ENCODE results near the gene DNAH8. TPM values are rescaled to one million over a fixed set of nuclear protein-coding genes. Genes with fewer than 3 reads are reported as not detected.

The DNAH8 gene
- total RNA-seq, 4 donors from 2014 or later, result under 0.01 TPM; not detected in 3

DNA sequence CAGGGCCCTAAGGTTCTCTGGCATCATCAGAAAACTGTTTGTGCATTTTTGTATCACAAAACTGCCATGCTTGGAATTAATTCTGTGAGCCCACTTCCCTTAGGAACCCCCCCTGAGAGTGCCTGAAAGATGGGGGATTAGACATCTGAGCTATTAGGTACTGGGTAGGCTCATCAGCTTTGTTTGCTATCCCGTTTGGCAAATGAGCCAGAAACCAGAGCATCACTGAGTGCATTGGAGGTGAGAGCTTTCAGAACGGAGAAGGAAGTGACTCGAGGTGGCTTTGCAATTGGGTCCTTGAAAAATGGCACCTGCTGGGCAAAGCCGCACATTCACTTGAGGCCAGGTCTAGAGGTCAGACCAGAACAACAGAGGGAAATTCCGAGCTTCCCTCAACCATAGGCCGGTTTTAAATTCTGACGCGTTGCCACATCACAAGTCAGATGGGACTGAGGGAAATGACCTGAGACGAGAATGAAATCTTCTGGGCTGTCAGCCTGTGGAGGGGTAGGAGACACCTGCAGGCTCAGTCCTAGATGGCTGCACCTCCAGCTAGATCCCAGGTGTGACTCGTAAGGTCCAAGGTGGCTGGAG, 325.1 kb downstream of the DNAH8 start:
- Histone ChIP-seq H3K9me3 (no peaks in the 10 kb centered on the region), H3K4me1 (no peaks in the 10 kb centered on the region), H3K27ac (replicated peaks in 1 of 4) (no peak overlapping the region), H3K4me3 (no peak overlapping the region), H3K36me3 (no peaks in the 10 kb centered on the region), H3K27me3 (peaks cover 0 to 80% (median 3%) of the 10 kb centered on the region in 4 donors)
- no peak for TF ChIP-seq POLR2AphosphoS5 (IDR thresholded peaks at IDR 0.05)
- TF ChIP-seq, protein P1, sequence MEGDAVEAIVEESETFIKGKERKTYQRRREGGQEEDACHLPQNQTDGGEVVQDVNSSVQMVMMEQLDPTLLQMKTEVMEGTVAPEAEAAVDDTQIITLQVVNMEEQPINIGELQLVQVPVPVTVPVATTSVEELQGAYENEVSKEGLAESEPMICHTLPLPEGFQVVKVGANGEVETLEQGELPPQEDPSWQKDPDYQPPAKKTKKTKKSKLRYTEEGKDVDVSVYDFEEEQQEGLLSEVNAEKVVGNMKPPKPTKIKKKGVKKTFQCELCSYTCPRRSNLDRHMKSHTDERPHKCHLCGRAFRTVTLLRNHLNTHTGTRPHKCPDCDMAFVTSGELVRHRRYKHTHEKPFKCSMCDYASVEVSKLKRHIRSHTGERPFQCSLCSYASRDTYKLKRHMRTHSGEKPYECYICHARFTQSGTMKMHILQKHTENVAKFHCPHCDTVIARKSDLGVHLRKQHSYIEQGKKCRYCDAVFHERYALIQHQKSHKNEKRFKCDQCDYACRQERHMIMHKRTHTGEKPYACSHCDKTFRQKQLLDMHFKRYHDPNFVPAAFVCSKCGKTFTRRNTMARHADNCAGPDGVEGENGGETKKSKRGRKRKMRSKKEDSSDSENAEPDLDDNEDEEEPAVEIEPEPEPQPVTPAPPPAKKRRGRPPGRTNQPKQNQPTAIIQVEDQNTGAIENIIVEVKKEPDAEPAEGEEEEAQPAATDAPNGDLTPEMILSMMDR (IDR thresholded peaks at IDR 0.05), result no peak
- TF ChIP-seq EP300 (IDR thresholded peaks at IDR 0.05), result no peak
- TF ChIP-seq POLR2A (IDR thresholded peaks at IDR 0.05; ENCODE audit: low read depth), result no peak
- intact Hi-C loops (cut with DNase I), result no loop called here
- 78% methylated on average over 10 of the region's 10 CpGs for WGBS
- no peak for DNase-seq (ENCODE audit: extremely low spot score)

DNA sequence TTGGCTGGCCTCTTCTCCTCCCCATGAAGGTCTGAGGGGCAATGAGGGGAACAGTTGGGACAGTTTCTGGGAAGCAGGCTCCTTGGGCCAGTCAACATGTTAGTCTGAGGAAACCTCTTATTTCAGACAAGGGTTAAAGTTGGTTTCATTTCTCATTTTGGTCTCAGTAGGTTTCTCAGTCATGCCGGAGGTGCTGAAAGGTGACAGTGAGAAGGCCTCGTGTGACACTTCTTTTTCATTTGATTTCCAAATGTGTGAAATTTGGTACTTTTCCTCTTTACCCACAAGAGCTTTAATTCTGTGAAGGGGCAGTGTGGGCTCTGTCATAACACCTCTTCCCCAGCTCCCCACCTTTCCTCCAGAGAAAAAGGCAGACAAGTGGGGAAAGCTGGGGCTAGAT, 326.0 kb downstream of the DNAH8 start:
- TF ChIP-seq POLR2AphosphoS5 (IDR thresholded peaks at IDR 0.05) (no peak), POLR2A (IDR thresholded peaks at IDR 0.05; ENCODE audit: low read depth) (no peak), EP300 (IDR thresholded peaks at IDR 0.05) (no peak)
- TF ChIP-seq, protein P1 (IDR thresholded peaks at IDR 0.05), result no peak
- H3K4me1 ChIP-seq, result no peaks in the 10 kb centered on the region
- no peak for DNase-seq (ENCODE audit: extremely low spot score)
- H3K27me3 ChIP-seq, result peaks cover 0 to 74% (median 3%) of the 10 kb centered on the region in 4 donors
- H3K36me3 ChIP-seq, result no peaks in the 10 kb centered on the region
- H3K9me3 ChIP-seq, result no peaks in the 10 kb centered on the region
- WGBS, result 72% methylated on average over 2 of the region's 2 CpGs
- intact Hi-C loops (cut with DNase I), result no loop called here
- no peak overlapping the region for H3K4me3 ChIP-seq
- no peak overlapping the region for H3K27ac ChIP-seq (replicated peaks in 1 of 4)

DNA sequence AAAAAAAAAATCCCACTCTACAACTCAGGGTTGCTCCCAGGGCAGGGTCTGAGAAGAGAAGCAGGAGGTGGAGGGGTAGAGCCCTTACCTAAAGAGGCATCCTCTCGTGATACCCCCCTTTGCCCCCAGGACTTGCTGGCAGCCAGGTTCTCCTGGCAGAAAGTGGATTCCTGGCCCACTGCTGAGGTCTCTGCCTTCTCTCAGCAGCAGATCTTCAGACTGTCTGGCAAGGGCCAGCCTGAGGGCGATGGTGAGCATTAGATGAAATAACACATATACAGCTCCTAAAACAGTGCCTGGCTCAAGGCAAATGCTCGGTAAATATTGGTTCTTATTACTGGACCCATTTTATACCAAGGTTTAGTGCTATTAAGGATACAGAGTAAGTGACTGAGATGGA, 328.7 kb downstream of the DNAH8 start:
- DNase-seq (ENCODE audit: extremely low spot score), result no peak
- H3K27me3 ChIP-seq, result peaks cover 4 to 73% (median 15%) of the 10 kb centered on the region in 4 donors
- intact Hi-C loops (cut with DNase I), result no loop called here
- no peak overlapping the region for H3K4me3 ChIP-seq
- 87% methylated on average over 3 of the region's 3 CpGs for WGBS
- H3K36me3 ChIP-seq, result no peaks in the 10 kb centered on the region
- no peaks in the 10 kb centered on the region for H3K9me3 ChIP-seq
- TF ChIP-seq EP300 (IDR thresholded peaks at IDR 0.05) (no peak), POLR2A (IDR thresholded peaks at IDR 0.05; ENCODE audit: low read depth) (no peak)
- H3K4me1 ChIP-seq, result peaks cover 4 to 6% (median 6%) of the 10 kb centered on the region in 4 donors
- H3K27ac ChIP-seq (replicated peaks in 1 of 4), result no peak overlapping the region

DNA sequence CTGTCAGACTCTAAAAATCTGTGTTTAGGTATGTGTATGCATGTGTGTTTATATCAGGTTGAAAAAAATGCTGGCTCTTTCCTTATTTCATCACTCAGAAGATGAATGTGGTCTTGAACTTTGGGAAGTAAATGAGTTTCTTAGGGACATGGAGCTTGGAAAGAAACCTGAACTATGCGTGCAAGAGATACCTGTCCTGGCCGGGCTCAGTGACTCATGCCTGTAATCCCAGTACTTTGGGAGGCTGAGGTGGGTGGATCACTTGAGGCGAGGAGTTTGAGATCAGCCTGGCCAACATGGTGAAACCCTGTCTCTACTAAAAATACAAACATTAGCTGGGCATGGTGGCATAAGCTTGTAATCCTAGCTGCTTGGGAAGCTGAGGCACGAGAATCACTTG, 329.1 kb downstream of the DNAH8 start:
- intact Hi-C loops (cut with DNase I), result no loop called here
- Histone ChIP-seq H3K27ac (replicated peaks in 1 of 4) (no peak overlapping the region), H3K4me3 (no peak overlapping the region), H3K4me1 (peaks cover 4 to 10% (median 10%) of the 10 kb centered on the region in 4 donors), H3K9me3 (no peaks in the 10 kb centered on the region), H3K27me3 (peaks cover 4 to 73% (median 19%) of the 10 kb centered on the region in 4 donors), H3K36me3 (no peaks in the 10 kb centered on the region)
- TF ChIP-seq, protein P1 (IDR thresholded peaks at IDR 0.05), result no peak
- no peak for TF ChIP-seq POLR2A (IDR thresholded peaks at IDR 0.05; ENCODE audit: low read depth)
- no peak for TF ChIP-seq POLR2AphosphoS5 (IDR thresholded peaks at IDR 0.05)
- no peak for TF ChIP-seq EP300 (IDR thresholded peaks at IDR 0.05)
- no peak for DNase-seq (ENCODE audit: extremely low spot score)
- 72% methylated on average over 4 of the region's 4 CpGs for WGBS

DNA sequence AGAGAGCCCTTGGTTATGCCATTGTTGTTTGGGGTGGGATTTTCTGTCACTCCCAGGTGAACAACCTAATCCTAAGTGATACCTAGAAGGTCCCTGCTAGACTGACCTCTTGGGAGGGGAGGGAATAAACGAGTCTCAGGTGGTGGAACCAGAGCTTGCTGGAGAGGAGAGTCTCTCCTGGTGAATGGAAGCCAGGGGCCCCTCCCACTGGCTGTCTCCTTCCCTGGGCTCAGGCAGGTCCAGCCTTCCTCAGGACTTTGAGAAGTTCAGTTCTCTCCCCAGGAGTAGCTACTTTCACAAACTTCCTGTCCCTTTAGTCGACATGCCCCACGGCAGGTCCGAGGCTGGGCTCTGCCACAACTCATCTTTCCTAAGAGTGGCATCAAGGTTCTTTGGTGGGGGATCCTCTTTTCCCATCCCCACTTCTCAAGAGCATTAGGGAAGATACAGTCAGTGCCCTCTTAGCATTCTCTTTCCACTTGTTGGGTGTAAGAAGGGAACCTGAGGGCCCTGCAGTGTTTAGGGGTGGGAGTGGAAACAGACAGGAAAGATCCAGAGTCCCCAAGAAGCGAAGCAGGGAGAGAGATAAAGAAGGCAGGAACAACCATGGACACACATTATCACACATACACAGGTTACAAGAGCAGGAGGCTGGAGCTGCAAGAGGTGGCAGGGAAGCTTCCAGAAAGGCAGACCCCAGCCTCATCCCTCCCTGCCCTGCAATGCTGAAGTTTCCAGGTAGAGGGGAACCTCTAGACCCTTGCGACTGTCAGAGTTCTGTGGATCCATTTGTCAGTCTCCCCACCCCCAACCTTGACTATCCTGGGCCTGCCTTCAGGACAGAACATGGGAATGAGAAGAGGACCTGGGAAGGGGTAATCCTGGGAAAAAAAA, 332.6 kb downstream of the DNAH8 start:
- no peaks in the 10 kb centered on the region for H3K36me3 ChIP-seq
- 79% methylated on average over 4 of the region's 6 CpGs for WGBS
- no peak for DNase-seq (ENCODE audit: extremely low spot score)
- no peak overlapping the region for H3K27ac ChIP-seq (replicated peaks in 1 of 4)
- H3K27me3 ChIP-seq, result peaks cover 4 to 55% (median 23%) of the 10 kb centered on the region in 4 donors
- H3K4me3 ChIP-seq, result no peak overlapping the region
- H3K4me1 ChIP-seq, result peaks cover 4 to 13% (median 10%) of the 10 kb centered on the region in 4 donors
- intact Hi-C loops (cut with DNase I), result no loop called here
- TF ChIP-seq POLR2AphosphoS5 (IDR thresholded peaks at IDR 0.05) (no peak), EP300 (IDR thresholded peaks at IDR 0.05) (no peak), POLR2A (IDR thresholded peaks at IDR 0.05; ENCODE audit: low read depth) (no peak)
- TF ChIP-seq, protein P1 (IDR thresholded peaks at IDR 0.05), result no peak
- no peaks in the 10 kb centered on the region for H3K9me3 ChIP-seq

All from esophagus muscularis mucosa (tissue), 4 donors.